ENCODE data around the gene TMPRSS4.

Gene TMPRSS4

DNA sequence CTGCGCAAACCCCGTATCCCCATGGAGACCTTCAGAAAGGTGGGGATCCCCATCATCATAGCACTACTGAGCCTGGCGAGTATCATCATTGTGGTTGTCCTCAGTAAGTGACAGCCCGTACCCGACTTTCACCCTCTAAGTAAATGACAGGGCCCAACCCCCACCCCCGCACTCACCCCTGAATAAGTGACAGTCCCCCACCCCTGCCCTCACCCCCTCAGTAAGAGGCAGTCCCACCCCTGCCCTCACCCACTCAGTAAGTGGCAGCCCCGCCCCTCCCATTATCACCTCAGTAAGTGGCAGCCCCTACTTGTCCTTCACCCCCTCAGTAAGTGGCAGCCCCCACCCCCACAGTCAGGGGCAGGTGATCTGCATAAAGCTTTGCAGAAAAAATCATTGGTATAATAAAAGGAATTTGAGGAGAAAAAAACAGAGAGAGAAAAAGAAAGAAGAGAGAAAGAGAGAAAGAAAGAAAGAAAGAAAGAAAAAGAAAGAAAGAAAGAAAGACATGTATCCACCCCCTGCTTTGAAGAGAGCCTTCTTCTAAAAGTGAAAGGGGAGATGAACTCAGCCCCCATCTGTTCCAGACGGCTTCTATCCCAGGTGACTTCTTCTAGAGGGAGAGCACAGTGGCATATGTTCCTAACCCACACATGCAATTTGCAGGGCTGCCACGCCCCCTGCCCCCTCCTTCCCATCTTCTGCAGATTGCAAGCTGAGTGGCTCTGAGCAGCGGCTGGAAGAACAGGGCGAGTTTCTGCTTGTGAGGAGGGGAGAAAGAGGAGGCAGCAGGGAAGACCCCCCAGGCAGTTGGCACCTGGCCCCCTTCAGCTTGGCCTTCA is 22.3 kb downstream of the TMPRSS4 start:
- H3K27ac ChIP-seq = no peak overlapping the region
- no peak overlapping the region for H3K4me3 ChIP-seq

DNA sequence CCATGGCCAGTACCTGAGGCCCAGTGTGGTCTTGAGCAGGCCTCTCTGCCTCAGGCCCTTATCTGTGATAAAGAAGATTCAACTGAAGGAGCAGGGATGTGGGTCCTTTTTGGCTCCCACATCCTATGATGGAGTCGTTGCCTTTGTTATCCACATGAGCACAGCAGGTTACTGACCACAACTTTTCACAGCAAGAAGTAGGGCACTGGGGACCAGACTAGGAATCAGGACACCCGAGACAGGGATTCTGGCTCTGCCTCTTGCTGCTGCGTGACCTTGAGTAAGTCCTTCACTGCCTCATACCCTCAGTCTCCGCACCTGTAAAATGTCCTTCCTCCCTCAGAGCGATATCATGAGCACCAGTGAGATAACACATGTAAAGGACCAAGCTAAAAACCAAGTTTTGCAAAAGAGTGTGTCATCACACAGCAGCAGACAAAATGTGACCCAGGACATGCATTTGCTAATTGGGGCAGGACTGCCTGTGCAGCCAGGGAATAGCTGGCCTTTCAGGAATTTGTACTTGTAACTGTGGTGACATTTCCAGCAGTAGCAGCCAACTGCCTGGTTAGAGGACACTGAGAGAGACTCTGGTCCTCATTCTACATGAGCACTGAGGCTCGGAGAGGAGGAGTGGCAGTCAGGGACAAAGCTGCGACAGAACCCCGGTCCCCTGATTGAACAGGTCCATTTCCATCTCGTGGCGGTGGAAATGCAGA is 23.1 kb downstream of the TMPRSS4 start:
- no peak overlapping the region for H3K4me3 ChIP-seq
- H3K27ac ChIP-seq = no peak overlapping the region

DNA sequence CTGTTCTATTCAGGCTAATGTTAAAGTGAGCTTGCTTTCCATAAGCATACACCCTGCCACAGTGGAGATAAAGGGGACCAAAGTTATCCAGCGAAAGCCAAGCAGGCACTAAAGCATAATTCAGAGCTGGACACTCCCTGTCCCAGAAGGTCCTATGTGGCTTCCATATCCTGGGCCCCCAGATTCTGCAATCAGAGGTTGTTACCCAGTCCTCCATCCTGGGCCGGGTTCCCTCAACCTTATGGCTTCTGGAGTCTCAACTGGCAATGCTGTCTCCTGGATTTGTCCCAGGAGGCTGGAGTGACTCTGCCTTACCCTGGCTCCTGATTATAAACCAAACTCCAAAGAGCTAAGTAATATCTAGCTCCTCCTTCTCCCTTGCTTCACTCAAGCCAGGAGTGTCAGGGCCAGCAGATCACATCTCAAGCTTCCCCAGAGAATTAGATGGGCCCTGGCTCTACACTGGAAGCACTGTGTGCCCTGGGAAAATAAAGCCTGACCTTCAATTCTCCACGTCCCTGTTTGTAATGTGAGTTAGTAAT is 23.9 kb downstream of the TMPRSS4 start:
- H3K27ac ChIP-seq = no peak overlapping the region
- H3K4me3 ChIP-seq = no peak overlapping the region

- Histone ChIP-seq H3K4me3 (no peak overlapping the region), H3K27ac (no peak overlapping the region)
Observed at GRCh38 chr11:118102721-118103261, 25.9 kb downstream of the TMPRSS4 start.

DNA sequence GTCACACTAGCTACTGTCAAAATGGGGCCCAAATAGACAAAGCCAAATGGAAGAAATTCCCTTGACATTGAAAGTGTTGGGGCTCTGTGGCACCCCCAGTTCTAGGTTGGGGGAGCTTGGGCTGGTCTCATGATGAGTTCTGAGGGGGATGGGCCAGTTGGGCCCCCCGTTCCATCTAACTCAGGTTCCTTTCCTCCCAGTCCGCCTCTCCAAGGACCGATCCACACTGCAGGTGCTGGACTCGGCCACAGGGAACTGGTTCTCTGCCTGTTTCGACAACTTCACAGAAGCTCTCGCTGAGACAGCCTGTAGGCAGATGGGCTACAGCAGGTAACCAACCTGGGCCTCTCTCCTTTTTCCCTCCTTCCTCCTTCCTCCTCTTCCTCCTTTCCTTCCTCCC is 27.6 kb downstream of the TMPRSS4 start:
- no peak overlapping the region for H3K4me3 ChIP-seq
- no peak overlapping the region for H3K27ac ChIP-seq

DNA sequence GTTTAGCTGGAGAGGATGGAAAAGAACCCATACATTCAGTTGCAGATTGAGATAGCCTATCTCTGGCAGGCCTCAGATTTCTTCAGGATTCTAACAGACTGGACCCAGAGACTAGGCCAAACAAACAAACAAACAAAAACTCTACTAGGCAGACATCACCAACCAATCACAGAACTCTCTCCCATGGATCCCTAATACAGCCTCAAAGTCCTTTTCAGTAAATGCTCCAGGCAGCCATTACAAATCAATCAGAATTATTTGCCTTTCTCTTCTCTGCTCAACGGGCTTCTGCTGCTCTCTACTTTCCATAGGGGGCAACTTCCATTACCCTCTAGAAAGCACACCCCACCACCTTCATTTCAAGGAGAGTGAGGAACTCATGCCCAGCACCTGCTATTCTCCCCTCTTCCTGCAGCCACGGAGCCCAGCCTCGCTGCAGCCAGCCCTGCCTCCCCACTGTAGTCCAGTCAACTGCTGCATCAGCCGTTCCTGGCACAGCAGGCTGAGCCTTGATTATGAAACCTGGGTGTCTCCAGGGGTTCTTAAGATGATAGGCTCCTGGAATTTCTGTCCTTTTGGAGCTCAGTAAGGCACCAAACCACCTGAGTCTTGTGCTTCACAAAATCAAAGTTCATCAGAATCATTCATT is 28.9 kb downstream of the TMPRSS4 start:
- H3K27ac ChIP-seq = no peak overlapping the region
- H3K4me3 ChIP-seq = no peak overlapping the region

DNA sequence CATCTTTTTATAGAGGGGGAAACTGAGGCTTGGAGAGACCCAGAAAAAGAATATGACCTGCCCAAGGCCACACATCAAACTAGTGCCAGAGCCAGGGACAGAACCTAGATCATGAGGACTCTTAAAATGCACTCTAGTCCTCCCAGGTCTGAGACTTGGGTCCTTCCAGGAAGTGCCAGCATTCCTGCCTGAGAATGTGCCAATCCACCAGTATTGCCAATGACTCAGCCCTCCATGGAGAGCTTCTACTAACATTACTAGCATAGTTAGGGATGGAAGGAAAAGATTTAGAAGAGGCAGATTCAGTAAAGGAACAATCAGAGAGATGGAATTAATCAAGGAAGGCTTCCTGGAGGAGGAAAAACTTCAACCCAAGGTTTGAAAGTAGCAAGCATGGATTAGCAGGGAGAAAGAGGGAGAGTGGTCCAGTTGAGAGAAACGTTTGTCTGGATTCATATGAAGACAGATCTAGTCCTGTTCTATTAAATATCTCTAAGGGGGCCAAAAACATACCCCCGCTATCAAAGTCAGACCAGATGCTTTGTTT is 30.0 kb downstream of the TMPRSS4 start:
- Histone ChIP-seq H3K27ac (no peak overlapping the region), H3K4me3 (no peak overlapping the region)

GRCh38 chr11:118108513-118108912 is 31.6 kb downstream of the TMPRSS4 start:
- Histone ChIP-seq H3K27ac (no peak overlapping the region), H3K4me3 (no peak overlapping the region)

- Histone ChIP-seq H3K27ac (no peak overlapping the region), H3K4me3 (no peak overlapping the region)
Observed at GRCh38 chr11:118109231-118109630, 32.4 kb downstream of the TMPRSS4 start.

GRCh38 chr11:118111019-118111743 is 34.3 kb downstream of the TMPRSS4 start:
- Histone ChIP-seq H3K4me3 (no peak overlapping the region), H3K27ac (peak overlapping the region in 3 of 21 experiments; percentile 37 to 57 (median 40))

DNA sequence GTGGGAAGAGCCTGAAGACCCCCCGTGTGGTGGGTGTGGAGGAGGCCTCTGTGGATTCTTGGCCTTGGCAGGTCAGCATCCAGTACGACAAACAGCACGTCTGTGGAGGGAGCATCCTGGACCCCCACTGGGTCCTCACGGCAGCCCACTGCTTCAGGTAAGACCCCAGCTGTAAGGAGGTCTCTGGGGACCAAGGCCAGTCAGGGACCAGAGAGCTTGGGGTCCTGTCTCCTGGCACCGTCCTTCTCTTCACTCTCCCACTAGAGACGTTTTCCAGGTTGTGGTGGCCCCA is 34.8 kb downstream of the TMPRSS4 start:
- Histone ChIP-seq H3K4me3 (no peak overlapping the region), H3K27ac (peak overlapping the region in 3 of 21 experiments; percentile 37 to 57 (median 40))

GRCh38 chr11:118112711-118113430 is 36.0 kb downstream of the TMPRSS4 start:
- H3K4me3 ChIP-seq = no peak overlapping the region
- H3K27ac ChIP-seq = no peak overlapping the region

DNA sequence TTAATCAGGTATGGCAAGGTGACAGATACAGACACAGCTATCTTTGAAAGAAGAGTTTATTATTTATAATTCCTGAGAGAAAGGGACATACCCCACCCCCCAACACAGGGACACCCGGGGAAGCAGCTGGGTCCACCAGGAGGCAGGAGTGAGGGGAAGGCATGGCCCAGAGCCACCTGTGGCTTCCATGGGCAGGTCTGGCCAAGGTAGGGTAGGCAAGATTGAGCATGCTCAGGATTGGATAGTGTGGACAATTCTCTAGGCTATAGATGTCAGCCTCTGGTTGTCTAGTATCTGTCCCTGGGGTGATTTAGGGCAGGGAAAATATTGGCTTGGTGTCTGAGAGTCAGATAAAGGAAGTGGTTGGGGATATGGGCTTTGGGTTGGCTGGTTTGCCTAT is 37.4 kb downstream of the TMPRSS4 start:
- Histone ChIP-seq H3K27ac (no peak overlapping the region), H3K4me3 (no peak overlapping the region)

DNA sequence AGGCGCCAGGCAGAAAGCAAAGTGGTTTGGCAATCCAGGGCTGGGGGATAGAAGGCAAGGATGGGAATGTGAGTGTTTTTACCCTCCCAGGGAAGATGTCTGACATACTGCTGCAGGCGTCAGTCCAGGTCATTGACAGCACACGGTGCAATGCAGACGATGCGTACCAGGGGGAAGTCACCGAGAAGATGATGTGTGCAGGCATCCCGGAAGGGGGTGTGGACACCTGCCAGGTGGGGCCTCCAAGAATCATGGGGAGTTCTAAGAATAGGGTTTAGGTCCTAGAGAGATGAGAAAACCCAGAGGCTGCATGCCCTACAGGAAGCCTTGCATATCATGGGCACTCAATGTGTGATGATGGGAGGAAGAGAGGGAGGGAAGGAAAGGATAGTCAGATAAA is 38.2 kb downstream of the TMPRSS4 start:
- Histone ChIP-seq H3K4me3 (no peak overlapping the region), H3K27ac (no peak overlapping the region)

DNA sequence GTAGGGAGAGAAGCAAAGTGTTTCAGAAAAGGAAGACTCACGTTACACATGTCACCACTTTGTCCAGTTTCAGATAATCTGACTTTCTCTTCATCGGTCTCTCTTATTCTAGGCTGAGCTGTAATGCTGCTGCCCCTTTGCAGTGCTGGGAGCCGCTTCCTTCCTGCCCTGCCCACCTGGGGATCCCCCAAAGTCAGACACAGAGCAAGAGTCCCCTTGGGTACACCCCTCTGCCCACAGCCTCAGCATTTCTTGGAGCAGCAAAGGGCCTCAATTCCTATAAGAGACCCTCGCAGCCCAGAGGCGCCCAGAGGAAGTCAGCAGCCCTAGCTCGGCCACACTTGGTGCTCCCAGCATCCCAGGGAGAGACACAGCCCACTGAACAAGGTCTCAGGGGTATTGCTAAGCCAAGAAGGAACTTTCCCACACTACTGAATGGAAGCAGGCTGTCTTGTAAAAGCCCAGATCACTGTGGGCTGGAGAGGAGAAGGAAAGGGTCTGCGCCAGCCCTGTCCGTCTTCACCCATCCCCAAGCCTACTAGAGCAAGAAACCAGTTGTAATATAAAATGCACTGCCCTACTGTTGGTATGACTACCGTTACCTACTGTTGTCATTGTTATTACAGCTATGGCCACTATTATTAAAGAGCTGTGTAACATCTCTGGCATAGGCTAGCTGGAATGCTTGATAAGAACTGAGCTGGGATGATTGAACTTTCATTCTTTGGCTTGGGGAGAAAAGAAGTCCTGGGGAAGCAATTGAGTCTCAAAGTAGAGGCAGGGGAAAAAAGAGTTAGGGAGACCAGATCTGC is 41.1 kb downstream of the TMPRSS4 start:
- no peak overlapping the region for H3K27ac ChIP-seq
- H3K4me3 ChIP-seq = no peak overlapping the region

GRCh38 chr11:118120793-118121192 is 43.9 kb downstream of the TMPRSS4 start:
- Histone ChIP-seq H3K4me3 (no peak overlapping the region), H3K27ac (no peak overlapping the region)

DNA sequence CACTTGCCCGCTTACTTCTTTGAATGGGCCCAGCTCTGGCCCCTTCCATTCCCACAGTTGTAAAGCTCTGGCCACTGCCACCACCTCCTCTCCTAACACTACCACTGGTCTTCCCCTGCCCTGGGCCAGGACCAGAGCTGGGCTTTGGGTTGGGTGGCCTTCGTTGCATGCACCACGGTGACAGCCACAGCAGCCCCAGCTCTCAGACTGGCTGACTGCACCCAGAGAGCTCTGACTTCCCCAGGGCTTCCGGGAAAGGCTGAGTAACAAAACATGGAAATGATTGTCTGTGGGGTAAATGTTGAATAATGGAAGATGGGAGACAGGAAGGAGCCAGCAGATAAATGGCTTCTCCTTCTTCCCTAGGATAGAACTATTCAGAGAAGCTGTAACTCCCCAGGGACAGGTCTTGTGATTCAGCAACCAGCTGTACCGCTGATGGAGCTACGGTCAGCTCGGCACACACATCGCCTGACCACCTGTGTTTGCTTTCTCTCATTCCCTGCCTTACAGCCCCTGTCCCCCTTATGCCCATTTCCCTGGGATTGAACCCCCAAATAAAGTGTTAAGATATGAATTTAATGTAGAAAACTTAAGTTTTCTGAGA is 48.2 kb downstream of the TMPRSS4 start:
- Histone ChIP-seq H3K27ac (no peak overlapping the region), H3K4me3 (no peak overlapping the region)

Measured in skin epidermis (tissue), 12 donors.